ENCODE measurements around the gene SPACA7.

SPACA7 gene

DNA sequence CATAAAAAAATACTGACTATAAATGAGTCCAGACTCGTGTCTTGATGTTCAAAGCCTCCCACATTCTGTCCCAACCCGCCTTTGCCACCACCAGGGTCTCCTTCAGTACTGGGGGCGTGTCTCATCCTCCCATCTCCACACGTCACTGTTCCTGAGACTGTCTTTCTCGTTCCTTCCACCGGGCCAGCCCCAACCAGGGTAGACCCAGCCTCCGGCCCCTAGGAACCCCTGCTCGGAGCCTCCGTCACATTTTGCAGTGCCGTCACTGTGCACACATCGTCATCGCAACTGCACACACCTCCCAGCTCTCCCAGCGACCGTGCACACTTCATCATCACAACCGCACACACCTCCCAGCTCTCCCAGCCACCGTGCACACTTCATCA is 73.4 kb downstream of the SPACA7 start:
- no peak for DNase-seq

DNA sequence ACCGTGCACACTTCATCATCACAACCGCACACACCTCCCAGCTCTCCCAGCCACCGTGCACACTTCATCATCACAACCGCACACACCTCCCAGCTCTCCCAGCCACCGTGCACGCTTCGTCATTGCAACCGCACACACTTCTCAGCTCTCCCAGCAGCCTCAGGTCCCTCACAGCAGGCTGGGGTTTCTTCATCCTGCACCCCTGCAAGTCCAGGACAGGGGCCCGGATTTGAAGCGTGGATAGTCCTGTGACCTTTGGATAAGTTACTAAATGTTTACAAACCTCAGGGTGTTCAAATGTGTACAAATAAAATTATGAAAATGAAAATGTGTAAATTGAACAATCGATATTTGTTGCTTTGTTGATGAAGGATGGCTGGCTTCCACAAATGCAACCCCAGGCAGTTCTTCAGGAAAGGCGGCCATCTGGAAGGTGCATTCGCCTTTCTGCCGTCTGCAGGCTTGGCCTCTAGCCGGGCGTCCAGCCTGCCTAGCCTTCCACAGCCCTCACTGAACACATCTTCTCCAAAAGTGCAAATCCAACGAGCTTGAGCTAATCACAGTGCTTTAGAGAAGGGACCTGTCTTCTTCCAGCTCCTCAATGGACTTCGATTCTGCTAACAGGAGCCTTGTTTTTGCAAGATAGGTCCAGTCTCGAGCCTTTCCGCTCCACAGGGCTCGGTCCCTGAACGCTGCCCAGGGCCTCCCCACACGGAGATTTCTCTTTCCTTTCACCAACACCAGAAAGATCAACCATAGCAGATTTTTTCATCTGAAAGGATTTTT is 74.2 kb downstream of the SPACA7 start:
- DNase-seq, result no peak

DNA sequence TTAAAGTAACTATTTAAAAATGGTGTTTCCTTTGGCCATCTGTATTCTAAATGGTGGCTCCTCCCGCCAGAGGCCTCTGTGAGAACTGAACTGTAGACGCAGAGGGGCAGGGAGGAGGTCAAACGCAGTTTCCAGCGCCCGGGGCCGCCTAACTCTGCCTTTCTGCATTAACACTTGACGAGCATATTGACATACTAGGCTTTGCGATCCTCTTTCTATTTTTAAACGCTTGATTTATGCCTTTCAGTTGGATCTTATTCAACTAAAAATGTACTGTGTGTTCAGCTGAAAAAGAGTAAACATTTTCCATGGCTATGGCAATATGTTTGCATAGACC is 74.7 kb downstream of the SPACA7 start:
- no peak for DNase-seq

DNA sequence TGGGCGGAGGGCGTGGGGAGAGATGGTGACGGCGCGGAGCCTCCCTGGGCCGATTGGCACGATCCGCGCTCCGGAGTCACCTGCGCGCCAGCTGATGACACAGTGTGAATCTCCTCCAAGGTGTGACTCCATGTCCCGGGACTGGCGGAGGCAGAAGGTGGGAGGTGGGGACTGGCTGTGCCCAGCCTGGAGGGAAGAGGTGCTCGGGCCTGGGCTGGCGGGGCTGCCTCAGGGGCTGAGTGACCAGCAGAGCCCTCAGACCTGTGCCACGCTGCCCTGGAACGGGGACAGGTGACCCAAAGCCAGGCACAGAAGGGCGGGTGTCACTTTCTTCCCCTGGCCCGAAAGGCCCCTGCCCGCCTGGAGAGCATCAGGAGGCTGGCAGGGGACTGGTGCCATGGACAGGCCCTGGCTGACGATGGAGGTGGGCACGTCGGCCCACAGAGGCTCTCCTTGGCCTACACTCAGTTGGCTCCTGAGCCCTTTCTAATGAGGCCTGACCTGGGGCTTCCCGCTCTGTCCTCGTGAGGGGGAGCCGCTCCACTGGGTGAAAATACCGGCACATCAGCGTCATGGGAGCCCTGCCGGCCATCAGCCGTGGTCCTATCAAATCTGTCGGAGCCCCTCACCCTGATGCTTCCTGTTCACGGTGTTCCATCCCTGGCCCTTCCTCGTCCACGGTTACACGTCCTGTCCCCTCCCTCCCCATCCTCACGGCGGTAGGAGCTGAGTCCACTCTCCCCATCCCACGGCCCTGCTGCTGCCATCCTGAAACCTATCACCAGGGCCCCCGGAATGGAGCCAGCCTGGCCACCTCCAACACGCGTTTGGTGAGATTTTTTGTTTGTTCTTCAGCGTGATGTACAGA is 75.6 kb downstream of the SPACA7 start:
- DNase-seq, result no peak

DNA sequence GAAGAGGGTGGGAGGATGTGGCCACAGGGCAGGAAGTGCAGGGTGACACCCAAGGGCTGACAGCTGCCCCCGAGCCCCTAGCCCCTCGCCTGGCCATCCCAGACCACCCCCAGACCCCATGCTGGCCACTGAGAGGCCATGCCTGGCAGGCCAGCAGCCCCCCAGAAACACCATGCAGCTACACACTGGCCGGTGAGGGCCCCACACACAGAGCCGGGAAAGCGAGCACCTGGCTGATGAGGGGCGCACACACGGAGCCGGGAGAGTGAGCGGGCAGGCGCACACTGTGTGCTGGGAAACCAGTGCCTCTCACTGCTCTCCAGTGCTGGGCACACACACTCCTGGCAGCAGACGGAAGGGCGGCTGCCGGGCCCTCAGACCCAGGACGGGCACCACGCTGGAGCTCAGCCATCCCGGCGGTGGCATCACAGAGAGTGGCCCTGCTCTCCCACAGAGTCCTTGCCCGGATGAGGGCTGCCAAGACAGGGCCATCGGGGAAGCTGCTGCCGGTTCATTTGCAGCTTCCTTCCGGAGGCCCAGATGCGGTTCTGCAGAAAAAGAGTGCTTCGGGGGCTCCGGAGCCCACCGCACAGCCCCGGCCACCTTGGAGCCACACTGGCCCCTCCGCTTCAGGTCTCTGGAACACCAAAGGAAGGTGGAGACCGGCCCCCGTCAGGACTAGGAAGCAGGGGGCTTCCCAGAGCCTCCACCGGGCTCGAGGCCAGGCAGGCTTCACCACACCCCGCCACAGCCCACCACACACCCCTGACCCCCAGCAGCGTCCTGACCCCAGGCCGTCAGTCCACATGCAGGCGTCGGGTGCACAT is 76.4 kb downstream of the SPACA7 start:
- DNase-seq, result no peak

DNA sequence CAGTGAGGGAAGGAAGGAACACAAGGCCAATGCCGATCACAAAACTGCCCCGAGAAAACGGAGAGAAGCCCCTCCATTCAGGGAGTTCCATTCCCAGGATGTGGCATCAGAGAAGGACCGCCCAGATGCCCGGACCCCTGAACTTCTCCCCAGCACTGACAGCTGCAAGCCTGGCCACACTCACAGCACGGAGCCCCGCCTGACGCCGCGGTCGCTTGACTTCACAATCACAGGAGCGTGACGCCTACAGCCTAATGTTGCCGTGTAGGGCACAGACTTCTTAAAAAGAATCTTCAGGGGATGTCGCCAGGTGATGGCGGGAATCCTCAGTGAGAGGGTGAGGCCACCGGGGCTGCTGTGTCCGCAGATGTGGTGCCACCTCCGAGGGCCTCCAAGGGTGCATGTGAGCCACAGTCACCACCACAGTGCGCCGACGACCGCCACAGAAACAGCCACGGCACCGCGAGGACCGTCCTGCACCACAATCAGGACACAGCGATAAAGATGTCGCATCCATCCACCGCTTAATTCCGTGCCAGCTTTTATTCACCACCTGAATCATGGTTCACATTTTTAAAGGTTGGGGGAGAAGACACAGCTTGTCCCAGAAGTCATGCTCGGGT is 77.2 kb downstream of the SPACA7 start:
- no peak for DNase-seq

DNA sequence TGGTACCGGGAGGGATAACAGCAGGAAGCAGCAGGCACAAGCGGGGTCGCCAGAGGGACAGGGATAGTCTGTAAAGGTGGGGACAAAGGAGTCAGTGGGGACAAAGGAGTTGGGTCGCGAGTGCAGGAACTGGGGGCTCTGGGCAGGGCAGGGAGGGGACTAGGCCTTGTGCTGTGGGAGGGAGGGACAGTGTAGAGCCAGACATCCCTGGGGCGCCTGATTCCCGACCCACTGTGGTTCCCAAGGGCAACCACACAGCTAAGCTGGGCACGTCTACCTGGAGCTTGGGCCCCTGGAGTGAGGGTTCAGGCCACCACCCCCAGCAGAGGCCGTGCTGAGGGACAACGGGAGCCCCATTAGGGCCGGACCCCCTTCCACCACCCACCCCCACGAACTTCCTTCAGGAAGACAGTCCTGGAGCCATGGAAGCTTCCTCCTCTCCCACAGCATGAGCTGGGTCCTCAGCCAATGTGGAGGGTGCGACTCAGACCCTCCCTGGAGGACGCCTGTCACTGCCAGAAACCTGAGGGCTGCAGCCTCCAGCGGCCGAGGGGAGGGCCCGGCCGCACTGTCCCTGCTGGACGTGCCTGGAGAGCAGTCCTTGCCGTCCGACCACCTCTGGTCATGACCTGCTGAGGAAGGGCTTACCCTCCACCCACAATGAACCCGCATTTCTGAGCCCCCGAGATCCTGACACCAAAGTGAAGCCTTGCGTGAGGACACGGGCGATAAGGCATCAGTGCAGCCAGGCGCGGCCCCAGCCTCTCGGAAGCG is 77.9 kb downstream of the SPACA7 start:
- no peak for DNase-seq

DNA sequence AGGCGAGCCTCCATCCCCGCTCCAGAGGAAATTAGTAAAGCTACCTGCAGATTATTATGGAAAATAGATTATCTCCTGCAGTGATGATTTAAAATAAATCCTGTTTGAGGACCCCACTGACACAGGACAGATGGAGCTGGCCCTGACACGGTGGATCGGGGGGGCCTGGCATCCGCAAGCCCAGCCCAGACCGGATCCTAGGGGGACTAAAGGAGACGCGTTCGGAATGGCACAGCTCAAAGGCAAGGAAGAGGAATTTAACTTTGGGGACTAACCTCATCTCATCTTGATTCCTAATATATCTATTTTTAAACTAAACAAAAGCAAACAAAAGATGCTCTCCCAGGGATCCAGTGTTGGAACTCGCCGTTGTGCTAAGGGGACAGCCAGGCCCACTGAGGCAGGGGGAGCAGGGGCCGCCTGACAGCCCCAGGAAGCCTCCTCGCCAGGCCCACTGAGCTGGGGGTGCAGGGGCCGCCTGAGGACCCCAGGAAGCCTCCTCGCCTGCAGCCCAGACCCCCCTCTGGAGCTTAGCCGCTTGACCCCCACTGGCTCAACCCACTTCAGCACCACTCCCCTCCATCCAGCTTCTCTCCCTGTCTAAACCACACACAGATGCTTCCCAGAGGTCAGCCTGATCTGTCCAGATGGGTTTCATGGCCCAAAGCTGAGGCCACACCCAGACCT is 78.6 kb downstream of the SPACA7 start:
- no peak for DNase-seq

- no peak for DNase-seq
Observed at GRCh38 chr13:112455476-112456059, 79.4 kb downstream of the SPACA7 start.

DNA sequence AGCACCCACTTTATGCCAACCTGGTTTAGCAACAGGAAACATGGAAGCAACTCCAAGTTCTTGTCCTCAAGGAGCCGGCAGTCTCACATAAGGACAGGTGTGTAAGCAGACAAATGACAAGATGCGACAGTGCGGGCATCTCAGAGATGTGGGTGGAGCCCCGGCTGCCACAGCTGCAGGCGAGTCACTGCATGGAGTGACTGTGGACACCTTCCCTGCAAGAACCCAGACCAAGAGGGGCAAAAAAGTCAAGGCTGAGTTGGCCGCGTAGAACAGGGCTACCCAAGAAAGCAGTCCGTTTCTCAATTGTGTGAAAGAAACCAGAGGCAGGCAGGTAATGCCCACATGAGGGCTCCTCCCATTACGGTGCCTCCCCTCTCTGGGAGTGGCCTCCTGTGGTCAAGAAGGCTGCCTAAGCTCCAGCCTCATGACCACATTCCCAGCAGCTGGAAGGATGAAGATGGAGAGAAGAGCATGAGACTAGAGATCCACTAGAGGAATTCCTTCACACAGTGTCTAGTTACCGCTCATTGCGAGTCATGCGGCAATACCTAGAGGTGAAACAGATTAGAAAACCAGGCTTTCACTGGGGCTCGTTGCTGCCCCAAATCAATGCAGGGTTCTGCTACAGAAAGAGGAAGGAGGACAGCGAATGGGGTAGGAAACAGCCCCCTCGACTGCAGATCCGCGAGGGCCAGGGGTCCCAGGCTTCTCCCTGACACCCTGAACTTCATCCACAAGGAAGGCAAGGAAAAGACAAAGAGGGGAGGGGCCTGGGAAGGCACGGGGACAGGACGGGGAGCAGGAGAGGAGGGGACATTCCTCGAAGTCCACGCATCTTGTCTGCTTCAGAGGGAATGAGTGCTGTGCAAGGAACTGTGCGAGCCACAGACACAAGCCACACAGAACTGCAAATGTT is 80.2 kb downstream of the SPACA7 start:
- DNase-seq, result no peak

DNA sequence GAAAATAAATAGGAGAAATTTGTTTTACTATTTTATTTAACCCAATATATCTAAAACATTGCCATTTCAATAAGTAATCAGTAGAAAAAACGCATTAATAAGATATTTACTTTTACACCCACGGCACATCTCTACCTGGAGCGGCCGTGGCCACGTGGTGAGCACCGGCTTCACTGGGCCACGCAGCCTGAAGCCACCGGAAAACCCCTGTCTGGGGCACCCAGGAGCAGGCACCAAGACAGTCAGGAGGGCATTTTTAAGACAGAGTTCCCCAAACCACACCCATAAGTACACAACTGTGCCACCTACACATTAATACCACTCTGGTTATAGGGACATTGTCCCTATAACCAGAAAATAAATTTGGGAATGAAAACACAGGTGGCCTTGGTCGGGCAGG is 80.9 kb downstream of the SPACA7 start:
- no peak for DNase-seq

- DNase-seq, result no peak
Observed at GRCh38 chr13:112457485-112457884, 81.3 kb downstream of the SPACA7 start.

- DNase-seq, result no peak
Observed at GRCh38 chr13:112462408-112462807, 86.3 kb downstream of the SPACA7 start.

DNA sequence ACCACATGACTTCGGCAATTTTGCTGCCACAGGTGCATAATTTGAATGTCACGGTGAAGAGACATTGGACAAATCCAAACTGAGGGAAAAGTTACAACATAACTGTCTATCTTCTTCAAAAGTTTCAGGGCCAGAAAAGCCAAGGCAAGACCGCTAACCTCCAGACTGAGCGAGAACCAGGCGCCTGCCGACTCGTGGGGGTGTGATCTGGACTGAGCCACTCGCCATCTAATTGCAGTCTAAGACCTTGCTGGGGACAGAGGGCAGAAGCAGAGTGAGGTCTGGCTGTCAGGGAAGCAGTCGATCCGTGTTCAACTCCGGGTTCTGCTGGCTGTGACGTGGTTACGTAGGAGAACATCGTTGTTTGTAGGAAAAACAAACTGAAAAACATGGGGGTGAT is 88.6 kb downstream of the SPACA7 start:
- no peak for DNase-seq

- DNase-seq, result no peak
Observed at GRCh38 chr13:112465251-112466131, 89.3 kb downstream of the SPACA7 start.

DNA sequence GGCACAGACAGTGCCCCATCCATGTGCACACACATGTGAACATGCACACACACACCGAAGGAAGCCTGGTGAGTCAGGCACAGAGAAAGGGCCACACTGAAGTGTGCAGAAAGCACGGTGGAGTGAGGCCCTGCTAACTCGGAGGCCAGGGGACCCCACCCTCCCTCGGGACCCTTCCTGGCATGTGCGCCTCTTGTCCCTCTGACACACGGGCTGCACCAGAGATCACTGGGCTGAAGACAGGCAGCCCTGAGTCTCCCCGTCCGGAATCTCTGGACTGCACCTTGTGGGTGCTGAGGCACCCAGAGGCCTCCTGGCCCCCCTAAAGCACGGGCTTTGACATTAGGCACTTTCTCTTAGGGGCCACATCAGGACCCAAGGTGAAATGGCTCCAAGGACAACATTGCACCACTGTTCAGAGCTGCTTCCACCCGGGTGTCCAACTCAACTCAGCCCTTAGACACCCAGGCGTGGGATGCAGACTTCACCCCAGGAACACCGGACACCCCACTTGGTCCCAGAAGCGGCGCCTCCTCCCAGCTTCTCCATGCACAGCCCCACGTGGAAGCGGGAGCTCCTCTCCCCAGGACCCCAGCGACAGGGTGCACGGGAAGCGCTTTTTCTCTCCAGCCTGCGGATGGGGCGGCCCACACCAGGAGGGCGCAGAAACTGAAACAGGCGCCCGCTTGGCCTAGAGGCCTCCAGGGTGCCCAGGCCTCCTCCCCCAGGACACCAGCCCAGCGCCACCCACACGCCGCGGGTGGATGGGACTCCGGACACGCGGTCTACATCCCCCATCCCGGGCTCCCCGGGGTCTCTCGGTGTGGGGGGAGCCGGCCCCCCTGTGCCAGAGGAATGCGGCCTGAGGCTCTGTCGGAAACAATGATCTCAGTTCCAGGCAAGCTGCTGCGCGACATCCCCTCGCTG is 90.2 kb downstream of the SPACA7 start:
- no peak for DNase-seq

- no peak for DNase-seq
Observed at GRCh38 chr13:112467236-112467635, 91.1 kb downstream of the SPACA7 start.

- DNase-seq, result no peak
Observed at GRCh38 chr13:112468069-112468468, 91.9 kb downstream of the SPACA7 start.
